ENCODE results near the gene JARID2.

- TF ChIP-seq CTCF (IDR thresholded peaks at IDR 0.05): no peak
- TF ChIP-seq EZH2phosphoT487 (IDR thresholded peaks at IDR 0.05): no peak
- no peak for TF ChIP-seq EZH2 (IDR thresholded peaks at IDR 0.05)
Measured at GRCh38 chr6:15232836-15233510, 12.9 kb upstream of the JARID2 start.
